ENCODE results near the gene CFDP1. TPM values are rescaled to one million over a fixed set of nuclear protein-coding genes. Genes with fewer than 3 reads are reported as not detected.

The CFDP1 gene
- polyA plus RNA-seq, 3 donors = 12.9 to 23.2 (median 19.0) TPM

DNA sequence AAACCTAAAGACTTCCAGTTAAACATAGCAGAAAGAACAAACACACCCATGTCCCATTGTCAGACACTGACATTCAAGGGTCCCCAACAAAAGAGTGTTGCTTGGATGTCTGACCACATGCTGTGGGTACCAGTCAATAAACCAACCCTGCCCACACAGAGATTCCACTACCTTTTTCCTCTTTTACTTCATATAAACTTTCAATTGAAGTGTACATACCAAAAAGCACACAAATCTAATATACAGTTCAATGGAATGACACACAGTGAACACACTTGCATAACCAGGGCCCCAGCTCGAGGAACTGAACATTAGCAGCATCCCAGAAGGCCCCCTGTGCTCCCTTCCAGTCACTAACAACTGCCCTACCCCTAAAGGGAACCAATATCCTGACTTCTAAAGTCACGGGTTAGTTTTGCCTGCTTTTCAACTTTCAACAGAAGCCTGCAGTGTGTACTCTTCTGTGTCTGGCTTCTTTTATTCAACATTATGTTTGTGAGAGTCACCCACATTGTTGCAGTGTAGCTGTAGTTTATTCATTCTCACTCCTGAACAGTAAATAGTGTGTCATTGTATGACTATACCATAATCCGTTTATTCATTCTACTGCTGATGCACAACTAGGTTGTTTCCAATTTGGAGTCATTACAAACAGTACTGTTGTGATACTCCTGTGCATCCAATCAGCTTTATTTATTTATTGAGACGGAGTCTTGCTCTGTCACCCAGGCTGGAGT, 18.0 kb downstream of the CFDP1 start:
- H3K4me2 ChIP-seq (replicated peaks; ENCODE audit: extremely low read depth, low read length, poor library complexity, severe bottlenecking) = no peak overlapping the region
- no peak overlapping the region for H3K4me3 Mint-ChIP-seq
- peaks cover 26% of the 10 kb centered on the region for H3K79me2 ChIP-seq (ENCODE audit: insufficient read depth, low read length)
- H3K9me3 ChIP-seq (replicated peaks in 1 of 2; ENCODE audit: control insufficient read depth in 1 of 2, insufficient read depth in 1 of 2, low read length in 2 of 2) = no peaks in the 10 kb centered on the region
- intact Hi-C loops (cut with micrococcal nuclease) = no loop called here
- peaks cover 17 to 34% of the 10 kb centered on the region in 2 donors for H3K36me3 ChIP-seq (replicated peaks in 1 of 2; ENCODE audit: control insufficient read depth in 1 of 2, insufficient read depth in 2 of 2, low read length in 2 of 2)
- peaks cover 27 to 41% of the 10 kb centered on the region in 2 donors for H3K36me3 Mint-ChIP-seq
- no peak overlapping the region for H3K4me3 ChIP-seq (replicated peaks in 1 of 3; ENCODE audit: low read depth in 2 of 3, low read length in 3 of 3)
- H3K27me3 Mint-ChIP-seq (ENCODE audit: low read depth in 3 of 3) = no peaks in the 10 kb centered on the region
- H3K9me3 Mint-ChIP-seq = no peaks in the 10 kb centered on the region
- TF ChIP-seq, protein P1, sequence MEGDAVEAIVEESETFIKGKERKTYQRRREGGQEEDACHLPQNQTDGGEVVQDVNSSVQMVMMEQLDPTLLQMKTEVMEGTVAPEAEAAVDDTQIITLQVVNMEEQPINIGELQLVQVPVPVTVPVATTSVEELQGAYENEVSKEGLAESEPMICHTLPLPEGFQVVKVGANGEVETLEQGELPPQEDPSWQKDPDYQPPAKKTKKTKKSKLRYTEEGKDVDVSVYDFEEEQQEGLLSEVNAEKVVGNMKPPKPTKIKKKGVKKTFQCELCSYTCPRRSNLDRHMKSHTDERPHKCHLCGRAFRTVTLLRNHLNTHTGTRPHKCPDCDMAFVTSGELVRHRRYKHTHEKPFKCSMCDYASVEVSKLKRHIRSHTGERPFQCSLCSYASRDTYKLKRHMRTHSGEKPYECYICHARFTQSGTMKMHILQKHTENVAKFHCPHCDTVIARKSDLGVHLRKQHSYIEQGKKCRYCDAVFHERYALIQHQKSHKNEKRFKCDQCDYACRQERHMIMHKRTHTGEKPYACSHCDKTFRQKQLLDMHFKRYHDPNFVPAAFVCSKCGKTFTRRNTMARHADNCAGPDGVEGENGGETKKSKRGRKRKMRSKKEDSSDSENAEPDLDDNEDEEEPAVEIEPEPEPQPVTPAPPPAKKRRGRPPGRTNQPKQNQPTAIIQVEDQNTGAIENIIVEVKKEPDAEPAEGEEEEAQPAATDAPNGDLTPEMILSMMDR (IDR thresholded peaks at IDR 0.05) = no peak
- no peak overlapping the region for H3K9ac ChIP-seq (ENCODE audit: insufficient read depth, low read length, poor library complexity, severe bottlenecking)
- no peak overlapping the region for H3K27ac ChIP-seq (ENCODE audit: low read depth in 1 of 2, low read length in 2 of 2)
- no peak for DNase-seq
- no peak overlapping the region for H3K27ac Mint-ChIP-seq
- H2AFZ ChIP-seq (ENCODE audit: insufficient read depth, low read depth, low read length, poor library complexity, severe bottlenecking) = no peak overlapping the region
- 100% methylated on average over 1 of the region's 4 CpGs for WGBS (ENCODE audit: insufficient coverage)
- no peaks in the 10 kb centered on the region for H3K27me3 ChIP-seq (ENCODE audit: control insufficient read depth in 2 of 2, insufficient read depth in 2 of 2, low read length in 2 of 2)
- peaks cover 3% of the 10 kb centered on the region for H3K4me1 Mint-ChIP-seq
- peaks cover 42% of the 10 kb centered on the region for H4K20me1 ChIP-seq (ENCODE audit: insufficient read depth, low read length)
- H3K4me1 ChIP-seq (ENCODE audit: control insufficient read depth in 1 of 2, insufficient read depth in 2 of 2, low read length in 2 of 2) = no peaks in the 10 kb centered on the region

GRCh38 chr16:75413951-75414350, 19.4 kb downstream of the CFDP1 start:
- Histone ChIP-seq H3K4me3 (replicated peaks in 1 of 3; ENCODE audit: low read depth in 2 of 3, low read length in 3 of 3) (no peak overlapping the region), H3K27ac (ENCODE audit: low read depth in 1 of 2, low read length in 2 of 2) (no peak overlapping the region), H3K27me3 (ENCODE audit: control insufficient read depth in 2 of 2, insufficient read depth in 2 of 2, low read length in 2 of 2) (no peaks in the 10 kb centered on the region), H3K79me2 (ENCODE audit: insufficient read depth, low read length) (peaks cover 14% of the 10 kb centered on the region), H3K36me3 (replicated peaks in 1 of 2; ENCODE audit: control insufficient read depth in 1 of 2, insufficient read depth in 2 of 2, low read length in 2 of 2) (peaks cover 24 to 47% of the 10 kb centered on the region in 2 donors), H3K9me3 (replicated peaks in 1 of 2; ENCODE audit: control insufficient read depth in 1 of 2, insufficient read depth in 1 of 2, low read length in 2 of 2) (no peaks in the 10 kb centered on the region), H3K4me2 (replicated peaks; ENCODE audit: extremely low read depth, low read length, poor library complexity, severe bottlenecking) (no peak overlapping the region), H3K4me1 (ENCODE audit: control insufficient read depth in 1 of 2, insufficient read depth in 2 of 2, low read length in 2 of 2) (no peaks in the 10 kb centered on the region), H3K9ac (ENCODE audit: insufficient read depth, low read length, poor library complexity, severe bottlenecking) (no peak overlapping the region), H4K20me1 (ENCODE audit: insufficient read depth, low read length) (peaks cover 35% of the 10 kb centered on the region), H2AFZ (ENCODE audit: insufficient read depth, low read depth, low read length, poor library complexity, severe bottlenecking) (no peak overlapping the region)
- intact Hi-C loops (cut with micrococcal nuclease) = no loop called here
- no peaks in the 10 kb centered on the region for H3K9me3 Mint-ChIP-seq
- H3K4me3 Mint-ChIP-seq = no peak overlapping the region
- H3K36me3 Mint-ChIP-seq = peaks cover 38 to 54% of the 10 kb centered on the region in 2 donors
- peaks cover 2% of the 10 kb centered on the region for H3K4me1 Mint-ChIP-seq
- WGBS (ENCODE audit: insufficient coverage) = no CpG with 5 or more reads among the region's 2 CpGs
- DNase-seq = no peak
- H3K27me3 Mint-ChIP-seq (ENCODE audit: low read depth in 3 of 3) = no peaks in the 10 kb centered on the region
- TF ChIP-seq, protein P1 (IDR thresholded peaks at IDR 0.05) = no peak
- H3K27ac Mint-ChIP-seq = no peak overlapping the region

Data from CD14-positive monocyte (primary cell).